ENCODE data around the gene TNFRSF18.

TNFRSF18 gene

GRCh38 chr1:1226566-1227362, 20.4 kb upstream of the TNFRSF18 start:
- no peak for DNase-seq

- DNase-seq, result no peak
Observed at GRCh38 chr1:1225913-1226312, 19.5 kb upstream of the TNFRSF18 start.

- DNase-seq, result no peak
Observed at GRCh38 chr1:1225238-1225845, 18.9 kb upstream of the TNFRSF18 start.

GRCh38 chr1:1223891-1224290, 17.5 kb upstream of the TNFRSF18 start:
- no peak for DNase-seq

GRCh38 chr1:1223321-1223720, 16.9 kb upstream of the TNFRSF18 start:
- no peak for DNase-seq

- no peak for DNase-seq
Observed at GRCh38 chr1:1222575-1223225, 16.3 kb upstream of the TNFRSF18 start.

GRCh38 chr1:1221887-1222574, 15.6 kb upstream of the TNFRSF18 start:
- no peak for DNase-seq

GRCh38 chr1:1220197-1220596, 13.8 kb upstream of the TNFRSF18 start:
- no peak for DNase-seq

- DNase-seq, result no peak
Observed at GRCh38 chr1:1219341-1219740, 12.9 kb upstream of the TNFRSF18 start.

- DNase-seq, result no peak
Observed at GRCh38 chr1:1218524-1219200, 12.3 kb upstream of the TNFRSF18 start.

- peak in 1 of 2 experiments; percentile 41 for DNase-seq
Observed at GRCh38 chr1:1217621-1218523, 11.5 kb upstream of the TNFRSF18 start.

GRCh38 chr1:1216770-1217620, 10.6 kb upstream of the TNFRSF18 start:
- peak in 1 of 2 experiments; percentile 69 for DNase-seq

GRCh38 chr1:1215881-1216605, 9.7 kb upstream of the TNFRSF18 start:
- no peak for DNase-seq

GRCh38 chr1:1215080-1215676, 8.8 kb upstream of the TNFRSF18 start:
- DNase-seq, result no peak

GRCh38 chr1:1213345-1214265, 7.2 kb upstream of the TNFRSF18 start, which contains the start of gene TNFRSF4:
TSS of gene TNFRSF4 (minus strand) at chr1:1214153. CDS start at chr1:1214127, 26 bp downstream.
- no peak for DNase-seq

- DNase-seq, result no peak
Observed at GRCh38 chr1:1212780-1213344, 6.5 kb upstream of the TNFRSF18 start.

- DNase-seq, result no peak
Observed at GRCh38 chr1:1211541-1212441, 5.4 kb upstream of the TNFRSF18 start.

All from NCI-H526 (cell line).